Measurements from ENCODE around the gene AKR7A2. TPM values are rescaled to one million over a fixed set of nuclear protein-coding genes. Genes with fewer than 3 reads are reported as not detected.
"Not testable (repeated sequence)": the region's sequence is repeated elsewhere in the genome, so short reads cannot be mapped to it uniquely, and the experiment has no call there.

AKR7A2 gene
- polyA plus RNA-seq, 3 donors, result 74.7 to 86.5 (median 75.2) TPM

GRCh38 chr1:19308509-19308907 is 3.4 kb downstream of the AKR7A2 start:
- DNase-seq (ENCODE audit: low read depth in 3 of 3, low spot score in 2 of 3), result no peak

- no peak for DNase-seq (ENCODE audit: low read depth in 3 of 3, low spot score in 2 of 3)
Measured at GRCh38 chr1:19307794-19308508, 4.0 kb downstream of the AKR7A2 start.

- no peak for DNase-seq (ENCODE audit: low read depth in 3 of 3, low spot score in 2 of 3)
Measured at GRCh38 chr1:19306941-19307340, 5.0 kb downstream of the AKR7A2 start.

- no peak for DNase-seq (ENCODE audit: low read depth in 3 of 3, low spot score in 2 of 3)
Measured at GRCh38 chr1:19305880-19306279, 6.1 kb downstream of the AKR7A2 start.

- DNase-seq (ENCODE audit: low read depth in 3 of 3, low spot score in 2 of 3), result not testable (repeated sequence)
Measured at GRCh38 chr1:19304081-19304480, 7.9 kb downstream of the AKR7A2 start.

GRCh38 chr1:19300211-19300610 is 11.7 kb downstream of the AKR7A2 start:
- DNase-seq (ENCODE audit: low read depth in 3 of 3, low spot score in 2 of 3), result no peak

- no peak for DNase-seq (ENCODE audit: low read depth in 3 of 3, low spot score in 2 of 3)
Measured at GRCh38 chr1:19294638-19295037, 17.3 kb downstream of the AKR7A2 start.

GRCh38 chr1:19289244-19289643 is 22.7 kb downstream of the AKR7A2 start:
- DNase-seq (ENCODE audit: low read depth in 3 of 3, low spot score in 2 of 3), result no peak

- not testable (repeated sequence) for DNase-seq (ENCODE audit: low read depth in 3 of 3, low spot score in 2 of 3)
Measured at GRCh38 chr1:19288324-19289241, 23.4 kb downstream of the AKR7A2 start, which contains the start of gene AKR7A3. Gene AKR7A3, minus strand, starts transcription at chr1:19288770. Its CDS starts 61 bp downstream, at chr1:19288709.

GRCh38 chr1:19287436-19288185 is 24.3 kb downstream of the AKR7A2 start:
- DNase-seq (ENCODE audit: low read depth in 3 of 3, low spot score in 2 of 3), result no peak

- DNase-seq (ENCODE audit: low read depth in 3 of 3, low spot score in 2 of 3), result not testable (repeated sequence)
Measured at GRCh38 chr1:19285807-19286206, 26.1 kb downstream of the AKR7A2 start.

GRCh38 chr1:19285366-19285765 is 26.6 kb downstream of the AKR7A2 start:
- DNase-seq (ENCODE audit: low read depth in 3 of 3, low spot score in 2 of 3), result not testable (repeated sequence)

- no peak for DNase-seq (ENCODE audit: low read depth in 3 of 3, low spot score in 2 of 3)
Measured at GRCh38 chr1:19284881-19285280, 27.1 kb downstream of the AKR7A2 start.

GRCh38 chr1:19283891-19284290 is 28.1 kb downstream of the AKR7A2 start:
- DNase-seq (ENCODE audit: low read depth in 3 of 3, low spot score in 2 of 3), result no peak

- DNase-seq (ENCODE audit: low read depth in 3 of 3, low spot score in 2 of 3), result no peak
Measured at GRCh38 chr1:19274636-19275035, 37.3 kb downstream of the AKR7A2 start.

- DNase-seq (ENCODE audit: low read depth in 3 of 3, low spot score in 2 of 3), result not testable (repeated sequence)
Measured at GRCh38 chr1:19273844-19274531, 38.0 kb downstream of the AKR7A2 start.

GRCh38 chr1:19273106-19273843 is 38.7 kb downstream of the AKR7A2 start:
- no peak for DNase-seq (ENCODE audit: low read depth in 3 of 3, low spot score in 2 of 3)

- no peak for DNase-seq (ENCODE audit: low read depth in 3 of 3, low spot score in 2 of 3)
Measured at GRCh38 chr1:19272064-19272463, 39.9 kb downstream of the AKR7A2 start.

GRCh38 chr1:19270343-19270730 is 41.6 kb downstream of the AKR7A2 start:
- DNase-seq (ENCODE audit: low read depth in 3 of 3, low spot score in 2 of 3), result not testable (repeated sequence)

Measured in right renal cortex interstitium (tissue), 3 donors.